GM10847 (cell line): ENCODE results near the gene SLC39A9.

ENCODE experiments used
- POLR2A ChIP-seq: IDR thresholded peaks from 2 replicates; pipeline ENCODE4 v1.6.1; 2011; ENCODE audit not compliant: insufficient read length; ENCODE audit errors: extremely low read depth

Gene SLC39A9

GRCh38 chr14:69439521-69440270, 41.2 kb downstream of the SLC39A9 start:
- TF ChIP-seq POLR2A = no peak

- TF ChIP-seq POLR2A = no peak
These were observed 43.5 kb downstream of the SLC39A9 start for GRCh38 chr14:69441948-69442347.

GRCh38 chr14:69443296-69443805, 44.9 kb downstream of the SLC39A9 start:
- TF ChIP-seq POLR2A = no peak

GRCh38 chr14:69449216-69449615, 50.7 kb downstream of the SLC39A9 start:
- TF ChIP-seq POLR2A = no peak

- TF ChIP-seq POLR2A = no peak
These were observed 53.4 kb downstream of the SLC39A9 start for GRCh38 chr14:69451941-69452340.

- TF ChIP-seq POLR2A = no peak
These were observed 59.9 kb downstream of the SLC39A9 start for GRCh38 chr14:69458350-69458749.

- TF ChIP-seq POLR2A = no peak
These were observed 60.6 kb downstream of the SLC39A9 start for GRCh38 chr14:69459122-69459521.

GRCh38 chr14:69460093-69460701, 61.7 kb downstream of the SLC39A9 start:
- TF ChIP-seq POLR2A = no peak

GRCh38 chr14:69464379-69464778, 65.9 kb downstream of the SLC39A9 start:
- no peak for TF ChIP-seq POLR2A

- no peak for TF ChIP-seq POLR2A
These were observed 66.3 kb downstream of the SLC39A9 start for GRCh38 chr14:69464829-69465228.

GRCh38 chr14:69468949-69469348, 70.5 kb downstream of the SLC39A9 start:
- no peak for TF ChIP-seq POLR2A

GRCh38 chr14:69471436-69471835, 72.9 kb downstream of the SLC39A9 start:
- no peak for TF ChIP-seq POLR2A

GRCh38 chr14:69471916-69472315, 73.4 kb downstream of the SLC39A9 start:
- no peak for TF ChIP-seq POLR2A

GRCh38 chr14:69473260-69473659, 74.8 kb downstream of the SLC39A9 start:
- TF ChIP-seq POLR2A = no peak

GRCh38 chr14:69473946-69474345, 75.5 kb downstream of the SLC39A9 start:
- TF ChIP-seq POLR2A = no peak

GRCh38 chr14:69475194-69475818, 76.8 kb downstream of the SLC39A9 start:
- TF ChIP-seq POLR2A = no peak
